OCI-LY1 (cell line): Measurements from ENCODE around the gene VAV2.

Experiments used
- H2AFZ ChIP-seq: fragments of 200-600 bp; sonication (generic), shearing (Covaris generic); 2 replicates; pipeline ENCODE4 v1.6.0; 2014; ENCODE audit warnings: antibody characterized with exemption, mild to moderate bottlenecking, low read length
- H3F3A ChIP-seq: fragments of 200-600 bp; sonication (generic), shearing (Covaris generic); 2 replicates; pipeline ENCODE4 v1.6.0; 2014; ENCODE audit warnings: mild to moderate bottlenecking, antibody characterized with exemption, low read length, moderate library complexity; ENCODE audit not compliant: insufficient read depth
- H3K27ac ChIP-seq: fragments of 200-600 bp; sonication (generic); 2 replicates; pipeline ENCODE4 v1.5.1; 2014; ENCODE audit warnings: low read length, mixed run types, mild to moderate bottlenecking, low read depth; ENCODE audit not compliant: poor library complexity, severe bottlenecking
- H3K27me3 ChIP-seq: fragments of 200-600 bp; sonication (generic); 2 replicates; pipeline ENCODE4 v1.6.0; 2014; ENCODE audit warnings: antibody characterized with exemption, mild to moderate bottlenecking, low read length, moderate library complexity; ENCODE audit not compliant: insufficient read depth
- H3K36me3 ChIP-seq: fragments of 200-600 bp; sonication (generic); 2 replicates; pipeline ENCODE4 v1.6.1; 2014; ENCODE audit warnings: mild to moderate bottlenecking, antibody characterized with exemption, low read length, moderate library complexity, mixed read lengths; ENCODE audit not compliant: insufficient read depth
- H3K4me1 ChIP-seq: fragments of 200-600 bp; sonication (generic); 2 replicates; pipeline ENCODE4 v1.5.1; 2014; ENCODE audit warnings: mild to moderate bottlenecking, low read length, moderate library complexity; ENCODE audit not compliant: insufficient read depth, severe bottlenecking
- H3K4me2 ChIP-seq: fragments of 200-600 bp; sonication (generic), shearing (Covaris generic); 2 replicates; pipeline ENCODE4 v1.6.1; 2014; ENCODE audit warnings: low read length
- H3K4me3 ChIP-seq: fragments of 200-600 bp; sonication (generic); 2 replicates; pipeline ENCODE4 v1.5.1; 2014; ENCODE audit warnings: low read length, low read depth, mild to moderate bottlenecking, mixed read lengths; ENCODE audit not compliant: poor library complexity, severe bottlenecking
- H3K79me2 ChIP-seq: fragments of 200-600 bp; shearing (Covaris generic); 2 replicates; pipeline ENCODE4 v1.6.1; 2016; ENCODE audit warnings: mixed run types, low read length, mixed read lengths; ENCODE audit not compliant: insufficient read depth
- H3K9ac ChIP-seq: fragments of 200-600 bp; sonication (generic), shearing (Covaris generic); 2 replicates; pipeline ENCODE4 v1.6.1; 2014; ENCODE audit warnings: mild to moderate bottlenecking, low read length, mixed read lengths
- H3K9me2 ChIP-seq: fragments of 200-600 bp; sonication (generic), shearing (Covaris generic); 2 replicates; pipeline ENCODE4 v1.6.1; 2014; ENCODE audit warnings: low read depth, mild to moderate bottlenecking, low read length, mixed read lengths
- H3K9me3 ChIP-seq: fragments of 200-600 bp; shearing (Covaris generic); 2 replicates; pipeline ENCODE4 v1.6.1; 2014; ENCODE audit warnings: low read length, mixed read lengths
- H4K20me1 ChIP-seq: fragments of 200-600 bp; sonication (generic), shearing (Covaris generic); 2 replicates; pipeline ENCODE4 v1.6.0; 2016; ENCODE audit warnings: mild to moderate bottlenecking, low read length; ENCODE audit not compliant: insufficient read depth
- EZH2 ChIP-seq: fragments of 200-600 bp; sonication (generic), shearing (Covaris generic); IDR thresholded peaks from 2 replicates; pipeline ENCODE4 v1.8.0; 2017; ENCODE audit warnings: borderline replicate concordance, mixed run types, mild to moderate bottlenecking, antibody characterized with exemption, low read length, moderate library complexity, mixed read lengths
- TF ChIP-seq, protein P1 (sequence below): fragments of 200-600 bp; sonication (generic), shearing (Covaris generic); IDR thresholded peaks from 2 replicates; pipeline ENCODE4 v1.5.1; 2017; ENCODE audit warnings: mild to moderate bottlenecking, antibody characterized with exemption, low read length, moderate library complexity, mixed read lengths

Gene VAV2

DNA sequence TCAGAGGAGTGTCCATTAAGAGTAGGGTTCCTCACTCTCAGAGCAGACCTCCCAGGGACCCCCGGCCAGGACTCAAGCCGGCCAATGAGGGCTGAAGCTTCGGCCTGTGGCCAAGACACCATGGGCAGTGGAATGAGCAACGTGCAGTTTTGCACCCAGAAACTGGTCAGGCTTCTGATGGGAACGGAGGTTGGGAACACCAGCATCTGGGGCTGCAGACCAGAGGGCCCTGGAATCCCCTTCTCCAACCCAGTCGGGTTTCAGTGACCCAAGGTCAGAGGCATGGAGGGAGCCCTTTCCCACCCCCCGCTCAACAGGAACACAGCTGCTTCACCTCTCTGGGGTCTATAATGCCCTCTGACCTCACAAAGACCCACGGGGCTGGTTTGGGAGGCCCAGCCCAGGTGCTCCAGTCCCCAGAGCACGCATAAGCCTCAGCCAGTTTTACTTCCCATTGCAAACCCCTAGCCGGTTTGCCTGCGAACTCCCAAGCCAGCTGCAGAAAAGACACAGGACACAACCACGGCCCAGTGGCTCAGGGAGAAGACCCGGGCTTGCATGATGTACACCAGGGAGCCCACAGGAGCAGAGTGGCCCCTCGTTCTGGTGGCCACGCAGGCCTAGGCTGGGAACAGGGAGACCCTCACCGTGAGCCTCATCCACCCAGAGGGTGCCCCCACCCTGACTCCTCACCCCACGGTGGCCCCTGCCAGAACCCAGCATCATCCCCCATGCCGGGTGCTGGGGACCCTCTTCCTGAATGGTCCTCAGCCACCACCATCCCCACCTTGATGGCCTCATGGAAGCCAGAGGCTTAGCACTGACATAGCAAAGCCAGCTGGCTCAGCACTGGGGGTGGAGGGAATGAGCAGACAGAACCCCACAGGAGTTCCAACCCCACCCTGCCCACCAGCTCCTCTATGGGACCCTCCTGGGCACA is 30.6 kb downstream of the VAV2 start:
- no peaks in the 10 kb centered on the region for H3K9me2 ChIP-seq

DNA sequence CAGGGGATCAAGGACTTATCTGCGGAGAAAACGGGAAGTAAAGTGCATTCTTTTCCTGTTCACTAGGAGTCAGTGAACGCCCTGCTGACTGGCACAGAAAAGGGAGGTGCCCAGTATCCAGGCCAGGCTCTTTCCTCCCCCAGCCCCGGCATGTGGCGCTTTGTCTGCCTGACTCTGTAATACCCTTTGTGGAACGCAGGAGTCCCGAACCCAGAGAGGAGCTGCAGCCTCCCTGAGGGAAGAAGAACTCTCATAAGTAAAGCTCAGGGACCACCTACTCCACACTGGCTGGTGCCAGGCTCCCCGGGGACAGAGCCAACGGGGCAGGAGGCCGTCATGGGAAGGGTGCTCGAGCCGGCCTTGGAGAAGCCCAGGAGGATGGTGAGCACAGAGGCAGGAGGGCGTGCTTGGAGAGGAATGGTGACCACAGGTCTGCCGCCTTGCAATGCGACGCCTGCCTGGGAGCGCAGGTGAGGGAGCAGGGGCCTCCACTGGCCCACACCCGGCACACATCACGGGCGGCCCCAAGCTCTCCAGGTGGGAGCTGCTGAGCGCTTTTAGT is 31.5 kb downstream of the VAV2 start:
- H3K79me2 ChIP-seq, result no peaks in the 10 kb centered on the region
- no peaks in the 10 kb centered on the region for H3K36me3 ChIP-seq
- no peak overlapping the region for H3K4me3 ChIP-seq
- no peaks in the 10 kb centered on the region for H4K20me1 ChIP-seq
- no peak for TF ChIP-seq EZH2
- TF ChIP-seq, protein P1, sequence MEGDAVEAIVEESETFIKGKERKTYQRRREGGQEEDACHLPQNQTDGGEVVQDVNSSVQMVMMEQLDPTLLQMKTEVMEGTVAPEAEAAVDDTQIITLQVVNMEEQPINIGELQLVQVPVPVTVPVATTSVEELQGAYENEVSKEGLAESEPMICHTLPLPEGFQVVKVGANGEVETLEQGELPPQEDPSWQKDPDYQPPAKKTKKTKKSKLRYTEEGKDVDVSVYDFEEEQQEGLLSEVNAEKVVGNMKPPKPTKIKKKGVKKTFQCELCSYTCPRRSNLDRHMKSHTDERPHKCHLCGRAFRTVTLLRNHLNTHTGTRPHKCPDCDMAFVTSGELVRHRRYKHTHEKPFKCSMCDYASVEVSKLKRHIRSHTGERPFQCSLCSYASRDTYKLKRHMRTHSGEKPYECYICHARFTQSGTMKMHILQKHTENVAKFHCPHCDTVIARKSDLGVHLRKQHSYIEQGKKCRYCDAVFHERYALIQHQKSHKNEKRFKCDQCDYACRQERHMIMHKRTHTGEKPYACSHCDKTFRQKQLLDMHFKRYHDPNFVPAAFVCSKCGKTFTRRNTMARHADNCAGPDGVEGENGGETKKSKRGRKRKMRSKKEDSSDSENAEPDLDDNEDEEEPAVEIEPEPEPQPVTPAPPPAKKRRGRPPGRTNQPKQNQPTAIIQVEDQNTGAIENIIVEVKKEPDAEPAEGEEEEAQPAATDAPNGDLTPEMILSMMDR, result no peak
- H3K9me3 ChIP-seq, result no peaks in the 10 kb centered on the region
- H3K4me2 ChIP-seq, result no peak overlapping the region
- no peak overlapping the region for H3K9ac ChIP-seq
- no peaks in the 10 kb centered on the region for H3K4me1 ChIP-seq
- H3K9me2 ChIP-seq, result no peaks in the 10 kb centered on the region
- no peak overlapping the region for H3K27ac ChIP-seq
- H2AFZ ChIP-seq, result no peak overlapping the region
- H3K27me3 ChIP-seq, result 0 out of 2 replicates have a peak, but pooled peaks cover 11% of the 10 kb centered on the region
- H3F3A ChIP-seq, result no peaks in the 10 kb centered on the region

More for the DNA sequence above, 30.6 kb downstream of the VAV2 start:
- Histone ChIP-seq H3K27me3 (peaks cover 18% of the 10 kb centered on the region; the same call in 1 of the 2 replicates), H4K20me1 (no peaks in the 10 kb centered on the region), H3K27ac (no peak overlapping the region), H3K9ac (no peak overlapping the region), H3K36me3 (no peaks in the 10 kb centered on the region), H3K4me2 (no peak overlapping the region), H3K4me3 (no peak overlapping the region), H2AFZ (no peak overlapping the region), H3K9me3 (no peaks in the 10 kb centered on the region), H3K79me2 (no peaks in the 10 kb centered on the region), H3F3A (no peaks in the 10 kb centered on the region), H3K4me1 (no peaks in the 10 kb centered on the region)
- TF ChIP-seq, protein P1, result no peak
- no peak for TF ChIP-seq EZH2

DNA sequence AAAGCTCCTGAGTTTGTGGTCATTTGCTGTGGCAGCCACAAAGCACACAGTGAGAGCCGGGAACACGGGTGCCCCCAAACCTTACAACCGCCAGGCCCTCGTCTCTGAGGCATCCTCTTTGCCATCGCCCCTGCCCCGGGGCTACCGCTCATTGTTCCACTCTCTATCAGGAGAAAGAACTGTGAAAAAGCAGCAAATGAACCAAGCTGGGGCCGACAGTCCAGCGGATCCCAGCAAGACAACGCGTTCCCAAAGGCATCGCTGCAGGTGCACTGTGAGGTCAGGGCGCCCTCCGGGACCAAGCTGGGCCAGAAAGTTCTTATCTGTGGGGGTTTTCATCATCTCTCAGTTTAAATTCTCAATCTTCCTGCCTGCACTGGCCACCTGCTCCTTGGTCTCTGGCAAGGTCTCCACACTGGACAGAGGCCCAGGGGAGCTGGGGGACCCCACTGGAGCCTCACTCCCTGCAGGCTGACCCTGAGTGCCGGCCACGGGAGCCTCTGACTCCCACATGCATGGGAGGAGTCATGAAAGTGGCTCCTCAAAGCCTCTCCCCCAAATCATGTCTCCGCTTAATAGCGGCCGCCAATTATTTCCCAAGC is 32.1 kb downstream of the VAV2 start:
- Histone ChIP-seq H3K9me3 (no peaks in the 10 kb centered on the region), H3K4me2 (no peak overlapping the region), H3K27me3 (0 out of 2 replicates have a peak, but pooled peaks cover 11% of the 10 kb centered on the region), H4K20me1 (no peaks in the 10 kb centered on the region), H3K9ac (no peak overlapping the region), H2AFZ (no peak overlapping the region), H3K9me2 (no peaks in the 10 kb centered on the region), H3K4me3 (no peak overlapping the region), H3F3A (no peaks in the 10 kb centered on the region), H3K36me3 (no peaks in the 10 kb centered on the region), H3K4me1 (no peaks in the 10 kb centered on the region), H3K79me2 (no peaks in the 10 kb centered on the region), H3K27ac (no peak overlapping the region)
- TF ChIP-seq EZH2, result no peak
- TF ChIP-seq, protein P1, result no peak
